B cell (primary cell): ENCODE results near the gene VPS51.

Source experiments
- EZH2 ChIP-seq: IDR thresholded peaks from 2 replicates; pipeline ENCODE4 v1.6.1; 2012; ENCODE audit warnings: borderline replicate concordance, low read depth, mild to moderate bottlenecking, moderate library complexity, low read length; ENCODE audit not compliant: insufficient read depth, poor library complexity, severe bottlenecking
- TF ChIP-seq, protein P1 (sequence below): fragments of 200-600 bp; IDR thresholded peaks from one replicate; pipeline ENCODE4 v1.8.0; 2022; ENCODE audit warnings: antibody characterized with exemption, mild to moderate bottlenecking

DNA sequence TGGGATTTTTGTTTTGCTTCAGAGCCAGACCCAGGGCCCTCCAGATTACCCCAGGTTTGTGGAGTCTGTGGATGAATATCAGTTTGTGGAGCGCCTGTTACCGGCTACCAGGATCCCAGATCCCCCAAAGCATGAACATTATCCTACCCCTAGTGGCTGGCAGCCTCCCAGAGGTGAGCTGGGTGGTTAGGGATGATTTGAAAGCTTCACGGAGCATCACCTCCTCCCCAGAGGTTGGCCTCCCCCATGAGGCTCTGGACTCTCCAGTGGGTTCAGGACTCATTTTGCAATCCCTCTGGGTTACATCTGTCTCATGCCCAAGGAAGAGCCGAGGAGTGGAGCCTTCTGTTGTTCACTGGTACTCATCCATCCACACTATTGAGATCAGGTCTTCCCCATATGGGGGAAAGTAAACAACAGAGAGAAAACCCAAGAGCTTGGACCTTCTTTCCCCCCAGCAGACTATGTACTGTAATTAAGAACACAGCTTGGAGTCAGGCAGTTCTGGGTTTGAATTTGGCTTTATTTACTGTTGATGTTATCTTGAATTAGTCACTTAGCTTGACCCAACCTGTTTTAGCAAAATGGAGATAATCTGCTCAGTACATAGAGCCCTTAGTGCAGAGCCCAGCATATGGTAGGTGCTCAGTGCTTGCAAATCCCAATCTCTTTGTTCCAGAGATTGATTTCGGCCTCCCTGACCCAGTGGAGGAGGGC lies 28.6 kb downstream of the VPS51 start:
- TF ChIP-seq, protein P1, sequence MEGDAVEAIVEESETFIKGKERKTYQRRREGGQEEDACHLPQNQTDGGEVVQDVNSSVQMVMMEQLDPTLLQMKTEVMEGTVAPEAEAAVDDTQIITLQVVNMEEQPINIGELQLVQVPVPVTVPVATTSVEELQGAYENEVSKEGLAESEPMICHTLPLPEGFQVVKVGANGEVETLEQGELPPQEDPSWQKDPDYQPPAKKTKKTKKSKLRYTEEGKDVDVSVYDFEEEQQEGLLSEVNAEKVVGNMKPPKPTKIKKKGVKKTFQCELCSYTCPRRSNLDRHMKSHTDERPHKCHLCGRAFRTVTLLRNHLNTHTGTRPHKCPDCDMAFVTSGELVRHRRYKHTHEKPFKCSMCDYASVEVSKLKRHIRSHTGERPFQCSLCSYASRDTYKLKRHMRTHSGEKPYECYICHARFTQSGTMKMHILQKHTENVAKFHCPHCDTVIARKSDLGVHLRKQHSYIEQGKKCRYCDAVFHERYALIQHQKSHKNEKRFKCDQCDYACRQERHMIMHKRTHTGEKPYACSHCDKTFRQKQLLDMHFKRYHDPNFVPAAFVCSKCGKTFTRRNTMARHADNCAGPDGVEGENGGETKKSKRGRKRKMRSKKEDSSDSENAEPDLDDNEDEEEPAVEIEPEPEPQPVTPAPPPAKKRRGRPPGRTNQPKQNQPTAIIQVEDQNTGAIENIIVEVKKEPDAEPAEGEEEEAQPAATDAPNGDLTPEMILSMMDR, result no peak
- no peak for TF ChIP-seq EZH2
